HCT116 (cell line): ENCODE measurements around the gene IL36B. TPM values are rescaled to one million over a fixed set of nuclear protein-coding genes. Genes with fewer than 3 reads are reported as not detected.

ENCODE experiments used
- ATAC-seq: fragments of 200-7000 bp; cut with Tn5 transposase; 2 replicates; pipeline ENCODE4 v1.9.1; 2020; ENCODE audit warnings: mild to moderate bottlenecking, moderate library complexity
- BruUV-seq: library from RNA; stranded (reverse); fragments of 400-500 nt; replicated peaks from 2 replicates; lab custom pipeline; 2021; lab: Mats Ljungman, UMichigan
- CTCF ChIA-PET: fragments of 300-600 bp; sonication (Branson Sonifier 250); formaldehyde crosslinking; loops from one replicate; lab custom pipeline; 2021; ENCODE audit warnings: antibody characterized with exemption; lab: Charles Lee
- POLR2A ChIA-PET: fragments of 300-600, 350-600 bp; sonication (Branson Sonifier 250); formaldehyde crosslinking; loops from one replicate; lab custom pipeline; 2021; ENCODE audit warnings: antibody characterized with exemption; lab: Charles Lee
- RAD21 ChIA-PET, 2 experiments: fragments of 300-600 bp; sonication (Branson Sonifier 250); formaldehyde crosslinking; loops; one replicate each; lab custom pipeline; 2023; ENCODE audit warnings: low total read pairs in 2 of 2; ENCODE audit not compliant: uncharacterized antibody in 2 of 2, unreplicated experiment in 2 of 2, low non-redundant PET in 1 of 2; lab: Charles Lee
- DNase-seq: peaks from one replicate; pipeline ENCODE4 v3.0.0-alpha.2; 2010; ENCODE audit warnings: low read depth, low spot score
- H2AFZ ChIP-seq: fragments of 200-600 bp; shearing (Covaris generic), sonication (generic); 2 replicates; pipeline ENCODE4 v1.6.1; 2017; ENCODE audit warnings: low read depth, mixed run types, mixed read lengths, antibody characterized with exemption, low read length; ENCODE audit not compliant: poor library complexity, severe bottlenecking
- H3K27ac ChIP-seq: 2 replicates; pipeline ENCODE4 v1.5.1; 2012; ENCODE audit warnings: low read depth, low read length
- H3K27me3 ChIP-seq: fragments of 200-600 bp; sonication (generic); 2 replicates; pipeline ENCODE4 v1.6.1; 2016; ENCODE audit warnings: mixed run types, low read length, mixed read lengths; ENCODE audit not compliant: insufficient read depth
- H3K36me3 ChIP-seq, 2 experiments: fragments of 200-500 bp in 1 of 2; fragments of 200-600 bp in 1 of 2; sonication (Bioruptor generic) in 1 of 2; sonication (generic) in 1 of 2; 2 replicates each; pipeline versions ENCODE4 v1.5.1 to v1.6.1; 2014 to 2016; ENCODE audit warnings: low read length in 2 of 2, inconsistent platforms in 1 of 2, mixed read lengths in 1 of 2, mixed run types in 1 of 2; ENCODE audit not compliant: insufficient read depth in 2 of 2, control insufficient read depth in 1 of 2
- H3K4me1 ChIP-seq, 2 experiments: fragments of 200-600 bp in 1 of 2; sonication (generic) in 1 of 2; 2 replicates each; pipeline versions ENCODE4 v1.5.1 to v1.6.1; 2012 to 2017; ENCODE audit warnings: low read length in 2 of 2, inconsistent platforms in 1 of 2, mild to moderate bottlenecking in 1 of 2, mixed read lengths in 1 of 2, mixed run types in 1 of 2, moderate library complexity in 1 of 2; ENCODE audit not compliant: insufficient read depth in 2 of 2, control insufficient read depth in 1 of 2
- H3K4me2 ChIP-seq: fragments of 200-600 bp; sonication (generic); 2 replicates; pipeline ENCODE4 v1.6.1; 2017; ENCODE audit warnings: mixed run types, low read length, mixed read lengths
- H3K4me3 ChIP-seq, 2 experiments: fragments of 200-600 bp in 1 of 2; sonication (generic) in 1 of 2; replicated peaks in 1 of 2; 2 replicates each; pipeline ENCODE4 v1.5.1; 2011 to 2016; ENCODE audit warnings: low read length in 2 of 2, control low read depth in 1 of 2, low read depth in 1 of 2, mild to moderate bottlenecking in 1 of 2, mixed read lengths in 1 of 2, mixed run types in 1 of 2
- H3K79me2 ChIP-seq: fragments of 200-600 bp; sonication (generic); 2 replicates; pipeline ENCODE4 v1.6.1; 2017; ENCODE audit warnings: mild to moderate bottlenecking, mixed run types, low read length, moderate library complexity, mixed read lengths; ENCODE audit not compliant: insufficient read depth
- H3K9ac ChIP-seq: fragments of 200-600 bp; sonication (generic); 2 replicates; pipeline ENCODE4 v1.6.1; 2016; ENCODE audit warnings: low read length, mixed read lengths
- H3K9me2 ChIP-seq: fragments of 200-600 bp; sonication (generic), shearing (Covaris generic); 2 replicates; pipeline ENCODE4 v1.6.1; 2017; ENCODE audit warnings: mixed run types, mild to moderate bottlenecking, moderate library complexity; ENCODE audit not compliant: insufficient read depth
- H3K9me3 ChIP-seq, 2 experiments: fragments of 200-500 bp in 1 of 2; fragments of 200-600 bp in 1 of 2; sonication (Bioruptor generic) in 1 of 2; sonication (generic) in 1 of 2; 2 replicates each; pipeline ENCODE4 v1.6.1; 2014 to 2017; ENCODE audit warnings: low read length in 2 of 2, mixed read lengths in 2 of 2, inconsistent platforms in 1 of 2, low read depth in 1 of 2, mild to moderate bottlenecking in 1 of 2, mixed run types in 1 of 2, moderate library complexity in 1 of 2; ENCODE audit not compliant: control insufficient read depth in 1 of 2, insufficient read depth in 1 of 2
- H4K20me1 ChIP-seq: fragments of 200-600 bp; sonication (generic), shearing (Covaris generic); 2 replicates; pipeline ENCODE4 v1.6.1; 2017; ENCODE audit warnings: mixed run types, mild to moderate bottlenecking, moderate library complexity; ENCODE audit not compliant: insufficient read depth
- CBX3 ChIP-seq: IDR thresholded peaks from 2 replicates; pipeline ENCODE4 v1.6.1; 2012; ENCODE audit warnings: low read depth
- CEBPB ChIP-seq: IDR thresholded peaks from 2 replicates; pipeline ENCODE4 v1.6.1; 2012; ENCODE audit warnings: low read depth
- ELF1 ChIP-seq: IDR thresholded peaks from 2 replicates; pipeline ENCODE4 v1.6.1; 2012; ENCODE audit warnings: low read depth, borderline replicate concordance
- FOSL1 ChIP-seq: IDR thresholded peaks from 2 replicates; pipeline ENCODE4 v1.6.1; 2012; ENCODE audit warnings: low read depth
- JUND ChIP-seq: IDR thresholded peaks from 2 replicates; pipeline ENCODE4 v1.6.1; 2012
- MAX ChIP-seq: IDR thresholded peaks from 2 replicates; pipeline ENCODE4 v1.6.1; 2012
- POLR2A ChIP-seq: IDR thresholded peaks from 2 replicates; pipeline ENCODE4 v1.7.0; 2011; ENCODE audit warnings: borderline replicate concordance; ENCODE audit not compliant: insufficient read depth, insufficient read length; ENCODE audit errors: extremely low read depth
- POLR2AphosphoS5 ChIP-seq: IDR thresholded peaks from 2 replicates; pipeline ENCODE4 v1.6.1; 2011; ENCODE audit warnings: mild to moderate bottlenecking, low read depth, low read length, moderate library complexity
- RAD21 ChIP-seq: IDR thresholded peaks from 2 replicates; pipeline ENCODE4 v1.6.1; 2012; ENCODE audit warnings: low read depth, mild to moderate bottlenecking
- SP1 ChIP-seq: IDR thresholded peaks from 2 replicates; pipeline ENCODE4 v1.6.1; 2012; ENCODE audit warnings: low read depth
- SRF ChIP-seq: IDR thresholded peaks from 2 replicates; pipeline ENCODE4 v1.6.1; 2012; ENCODE audit warnings: low read depth
- TCF7L2 ChIP-seq: IDR thresholded peaks from 2 replicates; pipeline ENCODE4 v1.7.0; 2011; ENCODE audit warnings: borderline replicate concordance, inconsistent platforms; ENCODE audit not compliant: insufficient read depth, insufficient read length; ENCODE audit errors: extremely low read depth
- intact Hi-C: fragments of 100-400 bp; cut with micrococcal nuclease; formaldehyde crosslinking; loops from 2 replicates; pipeline ENCODE4 v1.10.0; 2022
- total RNA-seq: library from RNA; stranded (reverse); gene quantifications from one replicate; pipeline ENCODE4 v1.2.1, GENCODE V29; 2021; ENCODE audit not compliant: unreplicated experiment
- TF ChIP-seq, protein P1 (sequence below), 3 experiments: fragments of 200-600 bp in 1 of 3; sonication (generic) in 1 of 3; IDR thresholded peaks in 2 of 3; conservative IDR thresholded peaks in 1 of 3; 2 replicates each; pipeline ENCODE4 v1.5.1; 2012 to 2017; ENCODE audit warnings: low read depth in 2 of 3, low read length in 2 of 3, antibody characterized with exemption in 1 of 3, borderline replicate concordance in 1 of 3, control low read depth in 1 of 3, mild to moderate bottlenecking in 1 of 3, mixed read lengths in 1 of 3, mixed run types in 1 of 3, moderate library complexity in 1 of 3; ENCODE audit not compliant: insufficient read depth in 1 of 3

Gene IL36B
- total RNA-seq, 1 experiment from 2014 or later = not detected

GRCh38 chr2:112985090-112985489, 67.6 kb downstream of the IL36B start (continued):
- TF ChIP-seq POLR2A (no peak), SRF (no peak), SP1 (no peak)

DNA sequence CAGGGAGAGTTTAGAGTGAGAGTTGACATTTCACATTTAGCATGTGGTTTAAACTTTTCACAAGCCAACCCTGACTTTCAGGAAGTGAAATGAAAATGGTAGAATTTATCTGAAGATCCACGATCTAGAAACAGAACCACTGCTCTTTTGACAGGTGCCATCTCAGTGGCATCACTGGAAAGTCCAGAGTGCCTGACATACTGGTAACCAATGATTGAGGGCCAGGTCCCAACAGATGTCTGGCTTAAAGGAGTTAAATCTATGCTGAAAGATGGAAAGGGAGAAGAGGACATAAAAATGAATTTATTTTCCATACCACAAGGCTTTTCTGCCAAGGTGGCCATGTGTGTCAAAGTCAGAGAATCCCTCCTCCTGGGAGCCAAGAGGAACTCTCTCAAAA, 72.1 kb downstream of the IL36B start:
- BruUV-seq = no TSS peak
- Histone ChIP-seq H3K27ac (no peak overlapping the region), H3K4me2 (no peak overlapping the region), H3K9me2 (no peaks in the 10 kb centered on the region), H3K36me3 (no peaks in the 10 kb centered on the region), H3K9ac (no peak overlapping the region), H2AFZ (no peak overlapping the region), H3K27me3 (peaks cover 16% of the 10 kb centered on the region), H3K9me3 (no peaks in the 10 kb centered on the region), H3K4me1 (no peaks in the 10 kb centered on the region), H3K79me2 (no peaks in the 10 kb centered on the region), H4K20me1 (no peaks in the 10 kb centered on the region), H3K4me3 (no peak overlapping the region)
- TF ChIP-seq SP1 (no peak), FOSL1 (no peak), TCF7L2 (no peak)
- ATAC-seq (no peak), DNase-seq (no peak)
- POLR2A ChIA-PET = no interaction called here
- CTCF ChIA-PET = no interaction called here
- RAD21 ChIA-PET = no interaction called here
- intact Hi-C loops = no loop called here

- no peak for ATAC-seq
- Histone ChIP-seq H3K79me2 (no peaks in the 10 kb centered on the region), H3K4me3 (no peak overlapping the region), H3K27ac (no peak overlapping the region), H3K4me1 (no peaks in the 10 kb centered on the region), H3K4me2 (no peak overlapping the region), H3K27me3 (peaks cover 16% of the 10 kb centered on the region), H2AFZ (no peak overlapping the region), H3K36me3 (no peaks in the 10 kb centered on the region), H3K9me2 (no peaks in the 10 kb centered on the region), H3K9ac (no peak overlapping the region), H4K20me1 (no peaks in the 10 kb centered on the region), H3K9me3 (no peaks in the 10 kb centered on the region)
- DNase-seq = no peak
- ChIA-PET RAD21 (no interaction called here), POLR2A (no interaction called here), CTCF (no interaction called here)
- TF ChIP-seq CEBPB (no peak), TCF7L2 (no peak), CBX3 (no peak), POLR2AphosphoS5 (no peak), FOSL1 (no peak), ELF1 (no peak), JUND (no peak), MAX (no peak), RAD21 (no peak)
- TF ChIP-seq, protein P1, sequence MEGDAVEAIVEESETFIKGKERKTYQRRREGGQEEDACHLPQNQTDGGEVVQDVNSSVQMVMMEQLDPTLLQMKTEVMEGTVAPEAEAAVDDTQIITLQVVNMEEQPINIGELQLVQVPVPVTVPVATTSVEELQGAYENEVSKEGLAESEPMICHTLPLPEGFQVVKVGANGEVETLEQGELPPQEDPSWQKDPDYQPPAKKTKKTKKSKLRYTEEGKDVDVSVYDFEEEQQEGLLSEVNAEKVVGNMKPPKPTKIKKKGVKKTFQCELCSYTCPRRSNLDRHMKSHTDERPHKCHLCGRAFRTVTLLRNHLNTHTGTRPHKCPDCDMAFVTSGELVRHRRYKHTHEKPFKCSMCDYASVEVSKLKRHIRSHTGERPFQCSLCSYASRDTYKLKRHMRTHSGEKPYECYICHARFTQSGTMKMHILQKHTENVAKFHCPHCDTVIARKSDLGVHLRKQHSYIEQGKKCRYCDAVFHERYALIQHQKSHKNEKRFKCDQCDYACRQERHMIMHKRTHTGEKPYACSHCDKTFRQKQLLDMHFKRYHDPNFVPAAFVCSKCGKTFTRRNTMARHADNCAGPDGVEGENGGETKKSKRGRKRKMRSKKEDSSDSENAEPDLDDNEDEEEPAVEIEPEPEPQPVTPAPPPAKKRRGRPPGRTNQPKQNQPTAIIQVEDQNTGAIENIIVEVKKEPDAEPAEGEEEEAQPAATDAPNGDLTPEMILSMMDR (IDR thresholded peaks at IDR 0.05 in 2 of 3, conservative IDR thresholded peaks at IDR 0.05 in 1 of 3; ENCODE audit: borderline replicate concordance in 1 of 3, insufficient read depth in 1 of 3, low read depth in 2 of 3, low read length in 2 of 3) = no peak
- no TSS peak for BruUV-seq
- intact Hi-C loops = no loop called here
Observed at GRCh38 chr2:112979731-112980130, 72.9 kb downstream of the IL36B start.
